NCI-H1105 (cell line): ENCODE results near the gene PNMA8C.

ENCODE experiments used
- DNase-seq: peaks from one replicate; lab custom pipeline; 2025; lab: John Stamatoyannopoulos, UW

Gene PNMA8C

GRCh38 chr19:46428239-46429135 lies at the start of gene PNMA8C:
Gene PNMA8C (minus strand): TSS chr19:46428936. CDS start chr19:46428359, 577 bp downstream.
- DNase-seq: peak; percentile 85

GRCh38 chr19:46475986-46476385 lies 47.2 kb upstream of the PNMA8C start:
- DNase-seq: no peak

GRCh38 chr19:46474211-46474610 lies 45.5 kb upstream of the PNMA8C start:
- DNase-seq: no peak

GRCh38 chr19:46472592-46472991 lies 43.9 kb upstream of the PNMA8C start:
- no peak for DNase-seq

GRCh38 chr19:46471811-46472543 lies 43.2 kb upstream of the PNMA8C start:
- no peak for DNase-seq

GRCh38 chr19:46471116-46471733 lies 42.5 kb upstream of the PNMA8C start, which contains the start of gene PNMA8A:
Gene PNMA8A (minus strand): TSS chr19:46471563. CDS start chr19:46471035, 528 bp downstream.
- peak; percentile 95 for DNase-seq

- no peak for DNase-seq
Measured at GRCh38 chr19:46470376-46470775, 41.6 kb upstream of the PNMA8C start.

- DNase-seq: no peak
Measured at GRCh38 chr19:46469541-46470185, 40.9 kb upstream of the PNMA8C start.

- no peak for DNase-seq
Measured at GRCh38 chr19:46466536-46467196, 37.9 kb upstream of the PNMA8C start.

GRCh38 chr19:46463516-46463915 lies 34.8 kb upstream of the PNMA8C start:
- no peak for DNase-seq

- DNase-seq: no peak
Measured at GRCh38 chr19:46461537-46461936, 32.8 kb upstream of the PNMA8C start.

- no peak for DNase-seq
Measured at GRCh38 chr19:46460981-46461380, 32.2 kb upstream of the PNMA8C start.

GRCh38 chr19:46460055-46460454 lies 31.3 kb upstream of the PNMA8C start:
- no peak for DNase-seq

GRCh38 chr19:46456930-46457329 lies 28.2 kb upstream of the PNMA8C start:
- DNase-seq: no peak

- DNase-seq: no peak
Measured at GRCh38 chr19:46454244-46454643, 25.5 kb upstream of the PNMA8C start.

GRCh38 chr19:46453661-46454060 lies 24.9 kb upstream of the PNMA8C start:
- DNase-seq: no peak

- no peak for DNase-seq
Measured at GRCh38 chr19:46452186-46452585, 23.4 kb upstream of the PNMA8C start.

- peak; percentile 31 for DNase-seq
Measured at GRCh38 chr19:46451352-46451751, 22.6 kb upstream of the PNMA8C start.

- no peak for DNase-seq
Measured at GRCh38 chr19:46450737-46451136, 22.0 kb upstream of the PNMA8C start.

- no peak for DNase-seq
Measured at GRCh38 chr19:46449228-46449627, 20.5 kb upstream of the PNMA8C start.

GRCh38 chr19:46448601-46449000 lies 19.9 kb upstream of the PNMA8C start:
- DNase-seq: no peak
